IPS-15b (cell line): ENCODE results near the gene TSPAN4.

Experiments
- H3K27me3 ChIP-seq: one replicate; pipeline ENCODE4 v1.6.1; 2013; ENCODE audit warnings: low read length; ENCODE audit not compliant: control insufficient read depth, insufficient read depth
- H3K36me3 ChIP-seq: one replicate; pipeline ENCODE4 v1.6.1; 2013; ENCODE audit warnings: low read length; ENCODE audit not compliant: control insufficient read depth, insufficient read depth
- H3K4me1 ChIP-seq: one replicate; pipeline ENCODE4 v1.6.1; 2013; ENCODE audit warnings: mild to moderate bottlenecking, low read length; ENCODE audit not compliant: control insufficient read depth, insufficient read depth
- H3K4me3 ChIP-seq: one replicate; pipeline ENCODE4 v1.5.1; 2013; ENCODE audit warnings: low read depth, low read length
- H3K9ac ChIP-seq: one replicate; pipeline ENCODE4 v1.6.1; 2013; ENCODE audit warnings: low read depth, mild to moderate bottlenecking, low read length
- H3K9me3 ChIP-seq: one replicate; pipeline ENCODE4 v1.6.1; 2013; ENCODE audit warnings: mild to moderate bottlenecking, low read length; ENCODE audit not compliant: control insufficient read depth, insufficient read depth

The TSPAN4 gene

GRCh38 chr11:843818-844692 is 1.4 kb downstream of the TSPAN4 start:
- Histone ChIP-seq H3K36me3 (peaks cover 14% of the 10 kb centered on the region), H3K4me3 (peak overlapping the region; percentile 78), H3K4me1 (peaks cover 17% of the 10 kb centered on the region), H3K9ac (peak overlapping the region; percentile 70), H3K27me3 (no peaks in the 10 kb centered on the region), H3K9me3 (no peaks in the 10 kb centered on the region)

- Histone ChIP-seq H3K4me3 (peak overlapping the region; percentile 70), H3K9ac (peak overlapping the region; percentile 12), H3K36me3 (peaks cover 5% of the 10 kb centered on the region)
Observed at GRCh38 chr11:844693-845644, 2.3 kb downstream of the TSPAN4 start.

GRCh38 chr11:845872-846495 is 3.3 kb downstream of the TSPAN4 start:
- H3K4me1 ChIP-seq, result peaks cover 17% of the 10 kb centered on the region
- no peaks in the 10 kb centered on the region for H3K36me3 ChIP-seq
- no peaks in the 10 kb centered on the region for H3K27me3 ChIP-seq
- peak overlapping the region; percentile 18 for H3K4me3 ChIP-seq
- H3K9me3 ChIP-seq, result no peaks in the 10 kb centered on the region
- H3K9ac ChIP-seq, result no peak overlapping the region

More at GRCh38 chr11:844693-845644, 2.3 kb downstream of the TSPAN4 start:
- Histone ChIP-seq H3K27me3 (no peaks in the 10 kb centered on the region), H3K9me3 (no peaks in the 10 kb centered on the region), H3K4me1 (peaks cover 17% of the 10 kb centered on the region)

- no peaks in the 10 kb centered on the region for H3K36me3 ChIP-seq
- no peaks in the 10 kb centered on the region for H3K9me3 ChIP-seq
- no peak overlapping the region for H3K9ac ChIP-seq
- H3K4me3 ChIP-seq, result no peak overlapping the region
- H3K27me3 ChIP-seq, result no peaks in the 10 kb centered on the region
- H3K4me1 ChIP-seq, result peaks cover 16% of the 10 kb centered on the region
Observed at GRCh38 chr11:846496-847098, 3.9 kb downstream of the TSPAN4 start.

GRCh38 chr11:847876-848275 is 5.2 kb downstream of the TSPAN4 start:
- Histone ChIP-seq H3K27me3 (no peaks in the 10 kb centered on the region), H3K9me3 (no peaks in the 10 kb centered on the region), H3K4me3 (no peak overlapping the region), H3K4me1 (peaks cover 16% of the 10 kb centered on the region), H3K36me3 (no peaks in the 10 kb centered on the region), H3K9ac (no peak overlapping the region)

- H3K9ac ChIP-seq, result no peak overlapping the region
- no peaks in the 10 kb centered on the region for H3K36me3 ChIP-seq
- peaks cover 16% of the 10 kb centered on the region for H3K4me1 ChIP-seq
- H3K27me3 ChIP-seq, result no peaks in the 10 kb centered on the region
- H3K4me3 ChIP-seq, result peak overlapping the region; percentile 55
- H3K9me3 ChIP-seq, result no peaks in the 10 kb centered on the region
Observed at GRCh38 chr11:848380-848931, 5.8 kb downstream of the TSPAN4 start.

GRCh38 chr11:849104-849824 is 6.6 kb downstream of the TSPAN4 start:
- Histone ChIP-seq H3K9ac (no peak overlapping the region), H3K4me1 (peaks cover 16% of the 10 kb centered on the region), H3K9me3 (no peaks in the 10 kb centered on the region), H3K36me3 (no peaks in the 10 kb centered on the region), H3K27me3 (no peaks in the 10 kb centered on the region), H3K4me3 (peak overlapping the region; percentile 55)

- H3K9me3 ChIP-seq, result no peaks in the 10 kb centered on the region
- H3K27me3 ChIP-seq, result no peaks in the 10 kb centered on the region
- peak overlapping the region; percentile 63 for H3K4me3 ChIP-seq
- peaks cover 6% of the 10 kb centered on the region for H3K36me3 ChIP-seq
- H3K4me1 ChIP-seq, result peaks cover 12% of the 10 kb centered on the region
- no peak overlapping the region for H3K9ac ChIP-seq
Observed at GRCh38 chr11:849951-850774, 7.5 kb downstream of the TSPAN4 start.

GRCh38 chr11:850775-851763 is 8.4 kb downstream of the TSPAN4 start:
- Histone ChIP-seq H3K9ac (peak overlapping the region; percentile 54), H3K9me3 (no peaks in the 10 kb centered on the region), H3K27me3 (no peaks in the 10 kb centered on the region), H3K4me1 (peaks cover 7% of the 10 kb centered on the region), H3K36me3 (peaks cover 11% of the 10 kb centered on the region), H3K4me3 (peak overlapping the region; percentile 63)
